CD8-positive, alpha-beta memory T cell (primary cell): ENCODE measurements around the gene TWIST2. TPM values are rescaled to one million over a fixed set of nuclear protein-coding genes. Genes with fewer than 3 reads are reported as not detected.

Experiments
- CTCF ChIA-PET: fragments of 350-600 bp; sonication (Branson Sonifier 250); formaldehyde crosslinking; loops from one replicate; lab custom pipeline; 2021; ENCODE audit warnings: antibody characterized with exemption; lab: Charles Lee
- POLR2A ChIA-PET: fragments of 350-600 bp; sonication (Branson Sonifier 250); formaldehyde crosslinking; loops from one replicate; lab custom pipeline; 2021; ENCODE audit warnings: antibody characterized with exemption; lab: Charles Lee
- DNase-seq, 5 donors: peaks; one replicate each; pipeline versions ENCODE4 v3.0.0 to v3.0.0-alpha.2; 2020 to 2022; ENCODE audit warnings: mixed read lengths in 1 of 5
- H3K27ac ChIP-seq: one replicate; pipeline ENCODE4 v1.7.0; 2013; ENCODE audit warnings: low read depth, mild to moderate bottlenecking, low read length, moderate library complexity
- H3K27me3 ChIP-seq: 2 replicates; pipeline ENCODE4 v1.7.0; 2013; ENCODE audit warnings: low read length, mild to moderate bottlenecking; ENCODE audit not compliant: insufficient read depth, poor library complexity, severe bottlenecking
- H3K36me3 ChIP-seq: 2 replicates; pipeline ENCODE4 v1.7.0; 2013; ENCODE audit warnings: mild to moderate bottlenecking, low read length, moderate library complexity; ENCODE audit not compliant: insufficient read depth
- H3K4me1 ChIP-seq: 2 replicates; pipeline ENCODE4 v1.7.0; 2013; ENCODE audit warnings: mild to moderate bottlenecking, low read length, moderate library complexity; ENCODE audit not compliant: insufficient read depth
- H3K4me3 ChIP-seq: 2 replicates; pipeline ENCODE4 v1.7.0; 2013; ENCODE audit warnings: mild to moderate bottlenecking, low read length
- H3K9me3 ChIP-seq: 2 replicates; pipeline ENCODE4 v1.7.0; 2013; ENCODE audit warnings: mild to moderate bottlenecking, low read length
- H3K27ac Mint-ChIP-seq, 8 donors: one replicate each; pipeline ENCODE4 v1.8.0; 2020 to 2021; ENCODE audit warnings: mixed read lengths in 8 of 8, mild to moderate bottlenecking in 6 of 8, inconsistent platforms in 3 of 8, moderate library complexity in 3 of 8
- H3K27me3 Mint-ChIP-seq, 2 donors: one replicate each; pipeline ENCODE4 v1.8.0; 2020 to 2021; ENCODE audit warnings: mixed read lengths in 2 of 2, mild to moderate bottlenecking in 1 of 2, moderate library complexity in 1 of 2
- H3K36me3 Mint-ChIP-seq, 3 donors: one replicate each; pipeline ENCODE4 v1.8.0; 2020 to 2021; ENCODE audit warnings: mixed read lengths in 3 of 3, inconsistent platforms in 1 of 3, mild to moderate bottlenecking in 1 of 3
- H3K4me1 Mint-ChIP-seq, 3 donors: one replicate each; pipeline ENCODE4 v1.8.0; 2020 to 2021; ENCODE audit warnings: mixed read lengths in 3 of 3, inconsistent platforms in 1 of 3, mild to moderate bottlenecking in 1 of 3
- H3K4me3 Mint-ChIP-seq, 7 donors: one replicate each; pipeline ENCODE4 v1.8.0; 2020 to 2021; ENCODE audit warnings: mixed read lengths in 7 of 7, mild to moderate bottlenecking in 6 of 7, moderate library complexity in 4 of 7, inconsistent platforms in 2 of 7
- H3K9me3 Mint-ChIP-seq, 5 donors: one replicate each; pipeline ENCODE4 v1.8.0; 2020 to 2022; ENCODE audit warnings: mixed read lengths in 5 of 5, mild to moderate bottlenecking in 3 of 5, moderate library complexity in 2 of 5, inconsistent platforms in 1 of 5
- polyA plus RNA-seq: library from polyadenylated mRNA; unstranded; fragments of 300-500 nt; fragmentation: Illumina TruSeq; gene quantifications from one replicate; pipeline ENCODE4 v1.2.3, GENCODE V29; 2021
- total RNA-seq, 2 experiments: library from RNA; stranded (reverse); gene quantifications; one replicate each; pipeline ENCODE4 v1.2.3, GENCODE V29; 2021

The TWIST2 gene
- total and polyA plus RNA-seq, 3 experiments from 2014 or later, result not detected

DNA sequence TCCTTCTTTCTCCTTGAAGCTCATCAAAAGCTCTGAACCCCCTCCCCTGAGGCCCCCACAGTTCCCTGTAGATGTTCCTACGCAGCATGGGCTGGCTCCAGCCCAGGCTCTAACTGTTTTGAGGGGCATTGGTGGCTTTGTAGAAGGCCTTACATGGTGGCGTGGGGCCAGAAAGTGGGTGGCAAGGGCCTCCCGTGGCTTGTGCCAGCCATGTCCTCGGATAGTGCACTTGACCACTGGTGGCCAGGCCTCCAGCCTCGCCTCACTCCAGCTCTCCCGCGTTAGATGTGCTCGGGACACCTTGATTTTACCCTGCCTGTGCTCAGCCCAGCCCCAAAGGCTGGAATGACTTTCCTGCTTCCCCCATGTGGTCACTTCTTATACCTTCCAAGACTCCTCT, 92.9 kb downstream of the TWIST2 start:
- Mint-ChIP-seq H3K4me1 (no peaks in the 10 kb centered on the region), H3K27ac (no peak overlapping the region), H3K27me3 (peaks cover 6 to 12% of the 10 kb centered on the region in 2 donors), H3K36me3 (no peaks in the 10 kb centered on the region), H3K9me3 (no peaks in the 10 kb centered on the region), H3K4me3 (no peak overlapping the region)
- no peaks in the 10 kb centered on the region for H3K4me1 ChIP-seq
- H3K36me3 ChIP-seq, result no peaks in the 10 kb centered on the region
- no peaks in the 10 kb centered on the region for H3K9me3 ChIP-seq
- no peak overlapping the region for H3K4me3 ChIP-seq
- POLR2A ChIA-PET, result no interaction called here
- H3K27ac ChIP-seq, result no peak overlapping the region
- no peaks in the 10 kb centered on the region for H3K27me3 ChIP-seq
- DNase-seq, result no peak
- CTCF ChIA-PET, result interaction anchor here (1.5 kb wide), 1 partner anchor 10 kb away, joined by 3 read pairs; no protein-coding TSS in a partner anchor

DNA sequence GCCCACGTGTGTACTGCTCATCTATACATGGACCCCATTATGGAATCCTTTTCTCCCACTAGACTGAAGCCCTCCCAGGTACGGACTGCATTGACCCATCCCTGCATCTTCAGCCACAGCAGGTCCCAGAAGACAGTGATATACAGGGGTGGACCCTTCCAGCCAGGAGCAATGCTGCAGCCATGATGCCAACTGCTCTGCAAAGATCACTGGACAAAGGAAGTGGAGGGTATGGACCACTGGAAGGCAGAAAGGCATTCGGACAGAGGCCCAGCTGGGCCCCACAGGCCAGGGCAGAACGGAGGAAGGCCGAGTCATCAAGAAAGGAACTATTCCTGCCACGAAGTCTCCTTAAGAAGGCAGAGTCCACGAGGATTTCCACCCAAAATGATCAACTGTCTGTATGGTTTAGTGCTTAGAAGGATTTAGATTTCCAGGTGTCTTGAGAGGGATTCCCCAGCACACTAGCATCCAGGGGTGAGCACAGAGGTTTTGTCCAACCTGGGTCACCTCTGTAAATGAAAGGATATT, 93.4 kb downstream of the TWIST2 start:
- Histone ChIP-seq H3K36me3 (no peaks in the 10 kb centered on the region), H3K4me3 (no peak overlapping the region), H3K27me3 (no peaks in the 10 kb centered on the region), H3K9me3 (no peaks in the 10 kb centered on the region), H3K4me1 (no peaks in the 10 kb centered on the region), H3K27ac (no peak overlapping the region)
- no peak overlapping the region for H3K27ac Mint-ChIP-seq
- H3K4me3 Mint-ChIP-seq, result no peak overlapping the region
- POLR2A ChIA-PET, result no interaction called here
- no peaks in the 10 kb centered on the region for H3K36me3 Mint-ChIP-seq
- peaks cover 6 to 12% of the 10 kb centered on the region in 2 donors for H3K27me3 Mint-ChIP-seq
- CTCF ChIA-PET, result interaction anchor here (1.5 kb wide), 1 partner anchor 9 kb away, joined by 3 read pairs; no protein-coding TSS in a partner anchor
- no peaks in the 10 kb centered on the region for H3K4me1 Mint-ChIP-seq
- DNase-seq, result no peak
- no peaks in the 10 kb centered on the region for H3K9me3 Mint-ChIP-seq

DNA sequence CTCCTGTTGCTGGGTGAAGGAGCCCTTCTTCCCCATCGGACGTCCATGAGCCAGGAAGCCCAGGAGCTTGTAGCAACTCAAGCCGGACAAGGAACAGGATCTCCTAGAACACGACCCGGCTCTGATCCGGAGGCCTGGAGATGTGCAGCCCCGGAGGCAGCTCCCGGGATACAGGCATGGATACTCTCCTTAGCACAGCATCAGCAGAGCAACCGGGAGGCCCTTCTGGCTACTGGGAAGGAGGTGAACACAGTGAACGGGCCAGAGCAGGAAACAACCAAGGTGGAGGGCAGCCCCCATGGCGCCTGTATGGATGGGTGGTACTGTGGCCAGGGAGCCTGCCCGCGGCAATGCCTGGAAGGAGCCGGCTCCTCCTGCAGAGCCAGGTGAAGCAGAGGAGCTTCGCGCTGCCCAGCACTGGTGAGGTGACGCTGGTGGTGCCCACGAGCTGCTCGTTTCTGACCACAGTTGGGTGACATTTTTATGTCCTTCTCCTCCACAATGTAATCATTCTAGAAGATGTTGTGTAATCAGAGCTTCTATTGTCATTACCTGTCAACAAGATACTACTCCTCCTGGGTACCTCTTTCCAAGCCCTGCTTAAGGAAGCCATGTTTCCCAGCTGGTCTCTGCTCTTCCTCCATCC, 94.3 kb downstream of the TWIST2 start:
- H3K9me3 Mint-ChIP-seq, result no peaks in the 10 kb centered on the region

DNA sequence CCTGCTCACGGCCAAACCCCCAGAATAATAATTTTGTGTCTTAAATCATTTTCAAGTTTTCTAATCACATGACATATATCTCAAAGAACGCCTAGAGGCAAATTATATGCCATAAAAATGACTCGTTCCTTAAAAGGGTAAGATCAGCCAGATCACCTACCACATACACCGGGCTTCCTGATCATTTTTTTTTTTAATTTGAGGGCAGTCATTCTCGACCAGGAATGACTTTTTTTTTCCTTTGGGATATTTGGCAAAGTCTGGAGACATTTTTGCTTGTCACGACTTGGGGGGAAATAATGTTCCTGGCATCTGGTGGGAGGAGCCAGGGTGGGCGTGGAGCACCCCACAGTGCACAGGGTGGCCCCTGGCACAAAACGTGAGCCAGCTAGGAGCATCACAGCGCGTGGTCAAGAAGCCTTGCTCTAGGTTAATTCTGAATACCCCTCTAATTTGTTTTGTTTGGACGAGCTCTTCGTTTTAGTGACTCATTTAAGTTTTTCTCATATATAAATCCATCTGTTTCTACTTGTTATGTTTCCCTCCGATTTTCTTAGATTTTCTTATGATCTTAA, 94.9 kb downstream of the TWIST2 start:
- Mint-ChIP-seq H3K9me3 (no peaks in the 10 kb centered on the region), H3K27me3 (peaks cover 6 to 13% of the 10 kb centered on the region in 2 donors), H3K36me3 (no peaks in the 10 kb centered on the region), H3K4me1 (peaks cover 2 to 3% (median 3%) of the 10 kb centered on the region in 3 donors), H3K27ac (no peak overlapping the region), H3K4me3 (no peak overlapping the region)
- DNase-seq, result no peak
- H3K9me3 ChIP-seq, result no peaks in the 10 kb centered on the region
- no peaks in the 10 kb centered on the region for H3K36me3 ChIP-seq
- no peak overlapping the region for H3K4me3 ChIP-seq
- ChIA-PET POLR2A (no interaction called here), CTCF (no interaction called here)
- H3K27ac ChIP-seq, result no peak overlapping the region
- H3K4me1 ChIP-seq, result no peaks in the 10 kb centered on the region
- H3K27me3 ChIP-seq, result no peaks in the 10 kb centered on the region

More for the DNA sequence above, 94.3 kb downstream of the TWIST2 start:
- DNase-seq, result no peak
- Mint-ChIP-seq H3K36me3 (no peaks in the 10 kb centered on the region), H3K27ac (peak overlapping the region in 1 of 8 donors; percentile 68), H3K27me3 (peaks cover 6 to 12% of the 10 kb centered on the region in 2 donors), H3K4me3 (no peak overlapping the region), H3K4me1 (no peaks in the 10 kb centered on the region)
- no peak overlapping the region for H3K4me3 ChIP-seq
- no peaks in the 10 kb centered on the region for H3K9me3 ChIP-seq
- no peak overlapping the region for H3K27ac ChIP-seq
- ChIA-PET POLR2A (no interaction called here), CTCF (no interaction called here)
- no peaks in the 10 kb centered on the region for H3K4me1 ChIP-seq
- no peaks in the 10 kb centered on the region for H3K36me3 ChIP-seq
- H3K27me3 ChIP-seq, result no peaks in the 10 kb centered on the region

DNA sequence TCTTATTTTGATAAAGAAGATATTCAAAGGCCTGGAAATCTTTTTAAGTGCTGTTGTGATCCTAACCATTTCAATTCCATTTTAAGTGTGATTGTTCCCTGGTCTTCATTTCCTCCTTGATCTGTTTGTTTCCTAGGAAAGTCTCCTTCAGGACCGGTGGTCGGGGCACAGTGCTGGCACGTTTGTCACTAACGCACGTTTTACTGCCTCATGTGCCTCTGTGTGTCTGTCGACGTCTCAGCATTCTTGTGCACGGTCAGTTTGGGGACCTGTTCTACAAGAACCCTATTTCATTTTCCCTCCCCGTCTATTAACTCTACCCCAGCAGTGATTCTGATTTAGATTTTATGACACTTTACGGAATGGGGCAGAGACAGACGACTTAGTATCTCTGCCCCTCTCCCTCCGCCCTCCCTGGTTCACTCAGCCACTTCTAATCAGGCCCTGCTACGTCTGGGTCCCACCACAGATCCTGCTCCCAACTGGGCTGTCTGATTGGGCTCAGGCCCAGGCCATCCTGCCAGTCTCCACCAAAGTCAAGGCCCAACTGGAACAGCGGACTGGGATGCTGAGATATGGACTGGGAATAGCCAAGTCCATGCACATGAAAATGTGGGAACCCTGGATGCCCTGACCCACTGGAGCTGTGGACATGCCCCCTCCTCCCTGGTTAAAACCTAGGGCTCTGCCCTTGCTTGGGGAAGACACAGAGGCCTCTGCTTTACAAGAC, 95.6 kb downstream of the TWIST2 start:
- CTCF ChIA-PET, result no interaction called here

DNA sequence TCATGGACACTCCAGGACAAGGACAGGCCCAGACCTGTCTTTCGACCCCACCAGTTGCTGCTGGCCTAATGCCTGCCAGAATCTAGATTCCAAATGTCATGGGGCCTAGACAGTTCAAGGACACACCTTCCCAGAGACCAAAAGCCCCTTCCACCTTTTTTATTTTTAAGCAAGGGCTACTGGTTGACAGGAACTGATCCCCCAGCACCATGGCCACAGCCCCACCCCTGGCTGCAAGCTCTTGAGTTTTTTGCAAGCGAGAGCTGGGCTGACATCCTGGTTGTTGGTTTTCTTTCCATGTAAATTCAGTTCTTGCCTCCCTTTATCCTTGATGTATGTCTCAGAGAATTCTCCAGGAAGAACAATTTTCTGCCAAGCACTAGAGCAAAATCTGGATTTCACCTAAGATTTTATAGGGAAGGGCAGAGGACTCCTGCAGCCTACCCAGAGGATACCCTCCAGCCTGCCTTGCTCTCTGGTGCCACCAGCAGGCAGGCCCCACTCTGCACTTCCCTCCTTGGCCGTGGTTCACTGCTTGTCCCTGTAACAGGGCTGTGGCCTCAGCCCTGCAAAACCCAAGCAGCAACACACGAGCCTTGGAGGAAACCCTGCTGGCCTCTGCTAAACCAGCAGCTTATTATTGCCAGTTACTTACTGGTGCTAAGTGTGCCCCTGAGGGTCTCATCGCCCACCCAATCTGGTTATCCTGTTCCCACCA, 97.7 kb downstream of the TWIST2 start:
- H3K4me3 Mint-ChIP-seq, result no peak overlapping the region
- no peak for DNase-seq
- no peaks in the 10 kb centered on the region for H3K4me1 ChIP-seq
- H3K27me3 ChIP-seq, result no peaks in the 10 kb centered on the region
- H3K27me3 Mint-ChIP-seq, result peaks cover 11 to 12% of the 10 kb centered on the region in 2 donors
- H3K36me3 Mint-ChIP-seq, result no peaks in the 10 kb centered on the region
- no peak overlapping the region for H3K27ac ChIP-seq
- H3K4me3 ChIP-seq, result no peak overlapping the region
- ChIA-PET POLR2A (no interaction called here), CTCF (no interaction called here)
- no peaks in the 10 kb centered on the region for H3K36me3 ChIP-seq
- H3K27ac Mint-ChIP-seq, result no peak overlapping the region
- no peaks in the 10 kb centered on the region for H3K9me3 ChIP-seq
- H3K4me1 Mint-ChIP-seq, result peaks cover 11 to 13% (median 11%) of the 10 kb centered on the region in 3 donors
- no peaks in the 10 kb centered on the region for H3K9me3 Mint-ChIP-seq

More for the DNA sequence above, 95.6 kb downstream of the TWIST2 start:
- H3K36me3 Mint-ChIP-seq, result no peaks in the 10 kb centered on the region
- H3K9me3 Mint-ChIP-seq, result no peaks in the 10 kb centered on the region
- no peak overlapping the region for H3K27ac Mint-ChIP-seq
- POLR2A ChIA-PET, result no interaction called here
- Histone ChIP-seq H3K4me1 (no peaks in the 10 kb centered on the region), H3K36me3 (no peaks in the 10 kb centered on the region), H3K9me3 (no peaks in the 10 kb centered on the region), H3K27me3 (no peaks in the 10 kb centered on the region), H3K27ac (no peak overlapping the region), H3K4me3 (no peak overlapping the region)
- H3K4me3 Mint-ChIP-seq, result no peak overlapping the region
- peaks cover 6 to 12% of the 10 kb centered on the region in 2 donors for H3K27me3 Mint-ChIP-seq
- no peak for DNase-seq
- H3K4me1 Mint-ChIP-seq, result peaks cover 9 to 10% (median 10%) of the 10 kb centered on the region in 3 donors

DNA sequence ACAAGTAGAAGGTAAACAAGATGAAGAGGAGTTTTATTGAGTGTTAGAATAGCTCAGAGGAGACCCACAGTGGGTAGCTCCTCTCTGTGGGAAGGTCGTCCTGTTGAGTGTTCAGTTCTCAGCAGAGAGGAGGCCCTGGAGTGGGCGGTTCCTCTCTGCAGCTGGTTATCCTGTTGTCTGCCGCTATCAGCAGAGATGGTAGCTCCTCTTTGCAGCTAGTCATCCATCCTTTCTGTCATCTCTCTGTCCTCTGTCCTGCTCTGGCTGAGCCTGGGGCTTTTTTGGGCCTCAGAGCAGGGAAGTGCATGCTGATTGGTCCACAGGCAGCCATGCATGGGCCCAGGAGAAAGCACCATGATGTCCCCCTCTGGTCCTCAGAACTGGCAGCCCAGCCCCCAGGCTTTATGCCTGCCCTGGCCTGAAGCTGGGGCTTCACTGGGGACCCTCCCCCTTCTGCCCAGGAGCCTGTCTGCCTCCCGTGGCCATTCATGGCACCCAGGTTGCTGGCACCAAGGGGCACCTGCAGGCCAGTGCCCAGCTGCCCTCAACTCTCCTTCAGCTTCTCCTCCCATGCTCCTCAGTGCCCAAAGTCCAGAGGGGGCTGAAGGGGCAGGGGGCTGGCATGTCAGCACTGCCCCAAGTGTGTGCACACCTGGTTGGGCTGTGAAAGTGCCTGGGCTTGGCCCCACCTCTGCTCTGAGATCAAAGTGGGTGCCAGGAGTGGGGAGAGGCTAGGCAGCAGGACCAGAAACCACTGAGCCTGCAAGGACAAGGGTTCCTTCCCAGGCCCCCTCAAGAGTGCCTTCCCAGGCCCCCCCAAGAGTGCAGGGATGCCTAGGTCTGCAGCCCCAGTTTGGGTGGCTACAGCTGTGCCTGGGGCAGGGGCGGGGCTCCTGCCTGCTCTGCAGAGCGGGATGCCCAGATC, 98.7 kb downstream of the TWIST2 start:
- Histone ChIP-seq H3K4me3 (no peak overlapping the region), H3K9me3 (no peaks in the 10 kb centered on the region), H3K27ac (no peak overlapping the region), H3K4me1 (no peaks in the 10 kb centered on the region), H3K27me3 (no peaks in the 10 kb centered on the region), H3K36me3 (no peaks in the 10 kb centered on the region)
- Mint-ChIP-seq H3K36me3 (no peaks in the 10 kb centered on the region), H3K9me3 (no peaks in the 10 kb centered on the region), H3K27ac (no peak overlapping the region), H3K27me3 (peaks cover 8 to 11% of the 10 kb centered on the region in 2 donors), H3K4me1 (peaks cover 11 to 13% (median 11%) of the 10 kb centered on the region in 3 donors), H3K4me3 (no peak overlapping the region)
- DNase-seq, result no peak
- ChIA-PET POLR2A (no interaction called here), CTCF (interaction anchor here (0.5 kb wide), 1 partner anchor 1030 kb away, joined by 3 read pairs; no protein-coding TSS in a partner anchor)
